K562 (cell line): ENCODE measurements around the gene SV2A. TPM values are rescaled to one million over a fixed set of nuclear protein-coding genes. Genes with fewer than 3 reads are reported as not detected.

ENCODE experiments used
- BACH1 ChIP-seq: fragments of 200-800 bp; sonication (Bioruptor generic); IDR thresholded peaks from 2 replicates; pipeline ENCODE4 v1.6.1; 2016; ENCODE audit warnings: missing genetic modification characterization, missing compliant biosample characterization
- DACH1 ChIP-seq: fragments of 450-650 bp; IDR thresholded peaks from 2 replicates; pipeline ENCODE4 v1.6.1; 2018; ENCODE audit not compliant: partially characterized antibody
- FOXP1 ChIP-seq: sonication (generic); formaldehyde crosslinking; IDR thresholded peaks from 2 replicates; pipeline ENCODE4 v1.8.0; 2022; ENCODE audit warnings: mild to moderate bottlenecking, missing genetic modification reagents
- MTA3 ChIP-seq: fragments of 450-650 bp; formaldehyde crosslinking; IDR thresholded peaks from 2 replicates; pipeline ENCODE4 v1.6.1; 2017; ENCODE audit warnings: mild to moderate bottlenecking, borderline replicate concordance
- NCOR1 ChIP-seq: fragments of 450-650 bp; IDR thresholded peaks from 2 replicates; pipeline ENCODE4 v1.6.1; 2016; ENCODE audit warnings: mild to moderate bottlenecking, moderate library complexity
- NR2F6 ChIP-seq: fragments of 450-650 bp; formaldehyde crosslinking; IDR thresholded peaks from 2 replicates; pipeline ENCODE4 v1.4.0; 2020; ENCODE audit warnings: mild to moderate bottlenecking
- PREB ChIP-seq: sonication (generic); formaldehyde crosslinking; IDR thresholded peaks from 2 replicates; pipeline ENCODE4 v1.8.1; 2023; ENCODE audit warnings: mild to moderate bottlenecking, missing genetic modification reagents
- RAD51 ChIP-seq: fragments of 450-650 bp; IDR thresholded peaks from 2 replicates; pipeline ENCODE4 v1.7.1; 2016; ENCODE audit warnings: low read depth, mild to moderate bottlenecking, borderline replicate concordance
- RBM14 ChIP-seq: fragments of 200-400 bp; formaldehyde crosslinking; IDR thresholded peaks from 2 replicates; pipeline ENCODE4 v1.6.1; 2018; ENCODE audit warnings: low read depth, mild to moderate bottlenecking, low read length, moderate library complexity, borderline replicate concordance; ENCODE audit not compliant: insufficient read depth
- RCOR1 ChIP-seq, 2 experiments: IDR thresholded peaks; 2 replicates each; pipeline ENCODE4 v1.6.1; 2012; ENCODE audit warnings: low read depth in 2 of 2, low read length in 2 of 2, borderline replicate concordance in 1 of 2, improper control_type of control experiment in 1 of 2
- SIN3A ChIP-seq, 2 experiments: fragments of 150-350 bp in 1 of 2; IDR thresholded peaks; 2 replicates each; pipeline ENCODE4 v1.6.1; 2011 to 2016; ENCODE audit warnings: borderline replicate concordance in 2 of 2, low read depth in 2 of 2, low read length in 2 of 2, mild to moderate bottlenecking in 2 of 2, moderate library complexity in 2 of 2; ENCODE audit not compliant: control insufficient read depth in 1 of 2
- SIN3B ChIP-seq: fragments of 450-650 bp; IDR thresholded peaks from 2 replicates; pipeline ENCODE4 v1.6.1; 2017; ENCODE audit warnings: low read depth, mild to moderate bottlenecking, moderate library complexity
- SIX5 ChIP-seq, 2 experiments: IDR thresholded peaks; 2 replicates each; pipeline ENCODE4 v1.6.1; 2011; ENCODE audit warnings: low read length in 2 of 2, borderline replicate concordance in 1 of 2, low read depth in 1 of 2, mild to moderate bottlenecking in 1 of 2, moderate library complexity in 1 of 2; ENCODE audit not compliant: insufficient read depth in 1 of 2
- TAF1 ChIP-seq: IDR thresholded peaks from 2 replicates; pipeline ENCODE4 v1.6.1; 2011; ENCODE audit warnings: mild to moderate bottlenecking, low read length, moderate library complexity; ENCODE audit not compliant: insufficient read depth, control insufficient read depth, severe bottlenecking; ENCODE audit errors: extremely low read depth
- TRIM24 ChIP-seq, 2 experiments: fragments of 450-650 bp; IDR thresholded peaks; 2 replicates each; pipeline ENCODE4 v1.6.1; 2016
- YY1 ChIP-seq, 3 experiments: IDR thresholded peaks; 2 replicates each; pipeline ENCODE4 v1.6.1; 2011; ENCODE audit warnings: low read length in 2 of 3, mild to moderate bottlenecking in 2 of 3, moderate library complexity in 2 of 3, borderline replicate concordance in 1 of 3, control low read depth in 1 of 3, low read depth in 1 of 3; ENCODE audit not compliant: insufficient read depth in 3 of 3, insufficient replicate concordance in 2 of 3, control insufficient read depth in 1 of 3, insufficient read length in 1 of 3; ENCODE audit errors: extremely low read depth in 1 of 3
- ZNF175 ChIP-seq: fragments of 200-800 bp; sonication (Bioruptor generic); IDR thresholded peaks from 2 replicates; pipeline ENCODE4 v1.6.1; 2016; ENCODE audit warnings: low read depth, mild to moderate bottlenecking, missing genetic modification characterization, missing compliant biosample characterization
- ZNF23 ChIP-seq: fragments of 250-450 bp; sonication (Bioruptor Pico); IDR thresholded peaks from 2 replicates; pipeline ENCODE4 v1.4.0; 2020; ENCODE audit warnings: mild to moderate bottlenecking
- ZNF316 ChIP-seq: fragments of 450-650 bp; IDR thresholded peaks from 2 replicates; pipeline ENCODE4 v1.6.1; 2016
- ZNF431 ChIP-seq: sonication (generic); formaldehyde crosslinking; IDR thresholded peaks from 2 replicates; pipeline ENCODE4 v1.8.0; 2022; ENCODE audit warnings: mild to moderate bottlenecking, missing genetic modification reagents
- ZNF830 ChIP-seq: fragments of 250-450 bp; sonication (Bioruptor Pico); IDR thresholded peaks from 2 replicates; pipeline ENCODE4 v1.5.0; 2021; ENCODE audit warnings: mild to moderate bottlenecking
- polyA plus RNA-seq, 8 experiments: library from polyadenylated mRNA; depleted of rRNA in 4 of 8; stranded (reverse) in 5 of 8; unstranded in 3 of 8; fragments of >200 nt; fragmentation: Nextera tagmentation in 2 of 8; fragmentation: Illumina TruSeq in 1 of 8; extraction: Ambion mirVana in 2 of 8; extraction: Trizol in 1 of 8; gene quantifications; 2 replicates each; pipeline versions ENCODE4 v1.2.1 to v1.2.3, GENCODE V29; 2011 to 2014; ENCODE audit warnings: inconsistent platforms in 1 of 8, missing spikeins in 1 of 8
- total RNA-seq, 7 experiments: library from RNA; depleted of rRNA in 6 of 7; stranded (reverse); fragments of >200 nt in 6 of 7; fragmentation: Illumina TruSeq in 2 of 7; extraction: Trizol in 2 of 7; gene quantifications; 2 replicates each; pipeline versions ENCODE4 v1.2.1 to v1.2.3, GENCODE V29; 2011 to 2021; ENCODE audit warnings: low replicate concordance in 1 of 7
- TF ChIP-seq, protein P1 (sequence below): sonication (generic); formaldehyde crosslinking; IDR thresholded peaks from 2 replicates; pipeline ENCODE4 v1.8.0; 2022; ENCODE audit warnings: mild to moderate bottlenecking, missing genetic modification reagents
- TF ChIP-seq, protein P2 (sequence below): fragments of 250-450 bp; sonication (Bioruptor Pico); IDR thresholded peaks from 2 replicates; pipeline ENCODE4 v1.9.0; 2021; ENCODE audit warnings: mild to moderate bottlenecking

The SV2A gene
- total and polyA plus RNA-seq, 9 of the 15 experiments (the other 6 are each of a cell fraction or from before 2014, with no cell fraction given) = 0.07 to 0.22 (median 0.11) TPM; not detected in 1

DNA sequence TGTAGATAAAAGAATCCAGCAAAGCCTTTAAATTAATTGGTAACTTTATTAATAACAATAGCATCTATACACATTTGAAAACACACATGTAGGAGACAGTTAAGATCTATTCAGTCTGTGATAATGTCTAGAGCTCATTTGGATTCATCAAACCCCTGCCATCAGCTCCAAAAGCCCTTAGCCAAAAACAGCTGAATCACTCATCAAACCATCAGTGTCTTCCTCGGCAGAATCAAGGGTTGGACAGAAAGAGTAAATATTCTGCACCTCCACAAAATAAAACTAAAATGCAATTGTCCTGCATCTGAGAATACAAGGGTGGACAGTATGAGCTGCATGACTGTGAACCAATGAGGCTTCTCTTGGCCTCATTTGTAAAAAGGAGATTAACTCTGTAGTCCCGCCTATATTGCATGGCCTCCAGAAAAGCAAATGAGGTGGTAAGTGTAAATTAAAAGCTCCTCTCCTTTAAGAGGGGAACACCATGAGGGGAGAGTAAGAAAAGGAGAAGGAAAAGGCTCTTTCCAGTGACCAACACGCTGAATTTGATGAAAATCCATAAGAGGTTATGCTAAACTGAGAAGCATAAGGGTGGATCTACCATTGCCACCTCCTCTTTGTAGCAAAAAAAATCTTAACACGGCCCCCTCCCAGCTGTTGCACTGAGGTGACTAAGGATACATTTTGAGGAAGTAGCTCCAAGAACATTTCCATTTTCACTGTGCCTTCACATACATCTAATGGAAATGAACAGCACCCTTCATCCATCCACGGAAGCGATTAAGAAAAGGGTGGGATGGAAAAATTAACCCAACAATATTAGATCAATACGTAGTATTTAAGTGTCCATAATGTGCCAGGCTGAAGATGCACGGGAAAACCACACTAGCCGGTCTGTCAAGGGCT is 33.0 kb downstream of the SV2A start (continued):
- TF ChIP-seq NCOR1 = no peak
- TF ChIP-seq SIN3A (IDR thresholded peaks at IDR 0.05; ENCODE audit: borderline replicate concordance in 2 of 2, control insufficient read depth in 1 of 2, low read depth in 2 of 2, low read length in 2 of 2) = peak in 1 of 2 experiments; percentile 45; a peak in 2 of 4 replicates
- no peak for TF ChIP-seq ZNF830 (CRISPR knock-in tag)
- TF ChIP-seq ZNF431 (CRISPR knock-in tag) = no peak
- TF ChIP-seq SIN3B = no peak
- peak; percentile 8; the same call in 1 of the 2 replicates for TF ChIP-seq BACH1 (tag)
- peak; percentile 37 for TF ChIP-seq DACH1
- no peak for TF ChIP-seq TRIM24 (IDR thresholded peaks at IDR 0.05)
- TF ChIP-seq ZNF316 = peak; percentile 74
- TF ChIP-seq TAF1 = no peak
- TF ChIP-seq, protein P1, sequence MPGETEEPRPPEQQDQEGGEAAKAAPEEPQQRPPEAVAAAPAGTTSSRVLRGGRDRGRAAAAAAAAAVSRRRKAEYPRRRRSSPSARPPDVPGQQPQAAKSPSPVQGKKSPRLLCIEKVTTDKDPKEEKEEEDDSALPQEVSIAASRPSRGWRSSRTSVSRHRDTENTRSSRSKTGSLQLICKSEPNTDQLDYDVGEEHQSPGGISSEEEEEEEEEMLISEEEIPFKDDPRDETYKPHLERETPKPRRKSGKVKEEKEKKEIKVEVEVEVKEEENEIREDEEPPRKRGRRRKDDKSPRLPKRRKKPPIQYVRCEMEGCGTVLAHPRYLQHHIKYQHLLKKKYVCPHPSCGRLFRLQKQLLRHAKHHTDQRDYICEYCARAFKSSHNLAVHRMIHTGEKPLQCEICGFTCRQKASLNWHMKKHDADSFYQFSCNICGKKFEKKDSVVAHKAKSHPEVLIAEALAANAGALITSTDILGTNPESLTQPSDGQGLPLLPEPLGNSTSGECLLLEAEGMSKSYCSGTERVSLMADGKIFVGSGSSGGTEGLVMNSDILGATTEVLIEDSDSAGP (CRISPR knock-in tag) = no peak
- TF ChIP-seq RAD51 = no peak
- TF ChIP-seq PREB (CRISPR knock-in tag) = no peak
- no peak for TF ChIP-seq SIX5 (IDR thresholded peaks at IDR 0.05; ENCODE audit: borderline replicate concordance in 1 of 2, insufficient read depth in 1 of 2, low read depth in 1 of 2, low read length in 2 of 2)
- TF ChIP-seq MTA3 = 0 out of 2 replicates have a peak, but pooled peaks have one; percentile 45
- TF ChIP-seq NR2F6 (CRISPR knock-in tag) = no peak
- no peak for TF ChIP-seq FOXP1 (CRISPR knock-in tag)
- TF ChIP-seq, protein P2, sequence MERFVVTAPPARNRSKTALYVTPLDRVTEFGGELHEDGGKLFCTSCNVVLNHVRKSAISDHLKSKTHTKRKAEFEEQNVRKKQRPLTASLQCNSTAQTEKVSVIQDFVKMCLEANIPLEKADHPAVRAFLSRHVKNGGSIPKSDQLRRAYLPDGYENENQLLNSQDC (CRISPR knock-in tag) = 0 out of 2 replicates have a peak, but pooled peaks have one; percentile 25
- TF ChIP-seq ZNF175 (CRISPR knock-in tag) = no peak
- TF ChIP-seq ZNF23 = no peak
- no peak for TF ChIP-seq RBM14
- TF ChIP-seq YY1 (IDR thresholded peaks at IDR 0.05; ENCODE audit: borderline replicate concordance in 1 of 3, control insufficient read depth in 1 of 3, extremely low read depth in 1 of 3, insufficient read depth in 3 of 3, insufficient read length in 1 of 3, insufficient replicate concordance in 2 of 3, low read depth in 1 of 3, low read length in 2 of 3) = no peak
- no peak; a peak in 1 of 4 replicates for TF ChIP-seq RCOR1 (IDR thresholded peaks at IDR 0.05; ENCODE audit: borderline replicate concordance in 1 of 2, low read depth in 2 of 2, low read length in 2 of 2)
